Stimulated activated CD8-positive, alpha-beta memory T cell treated with anti-CD3 and anti-CD28 coated beads, Interleukin-4, amount 100 ng/mL, for 4 hours (primary cell): ENCODE results near the gene HSBP1.

Source experiments
- DNase-seq, 2 donors: peaks; one replicate each; pipeline ENCODE4 v3.0.0-alpha.2; 2020; ENCODE audit warnings: low read depth in 2 of 2, low spot score in 1 of 2

Gene HSBP1

GRCh38 chr16:83802554-83803205 is 5.1 kb upstream of the HSBP1 start:
- no peak for DNase-seq

GRCh38 chr16:83803811-83804210 is 4.0 kb upstream of the HSBP1 start:
- DNase-seq: no peak

GRCh38 chr16:83804366-83804765 is 3.4 kb upstream of the HSBP1 start:
- DNase-seq: no peak

- no peak for DNase-seq
These were observed 1.7 kb upstream of the HSBP1 start for GRCh38 chr16:83806036-83806435.

- DNase-seq: no peak
These were observed 1.0 kb upstream of the HSBP1 start for GRCh38 chr16:83806731-83807130.

GRCh38 chr16:83807327-83807709 is 460 bp upstream of the HSBP1 start:
- DNase-seq: no peak

GRCh38 chr16:83808573-83809014 is 816 bp downstream of the HSBP1 start:
- no peak for DNase-seq

- no peak for DNase-seq
These were observed 1.3 kb downstream of the HSBP1 start for GRCh38 chr16:83809092-83809491.

- DNase-seq: no peak
These were observed 3.1 kb downstream of the HSBP1 start for GRCh38 chr16:83810901-83811300.

- no peak for DNase-seq
These were observed 6.3 kb downstream of the HSBP1 start for GRCh38 chr16:83813823-83814658.

- no peak for DNase-seq
These were observed 6.8 kb downstream of the HSBP1 start for GRCh38 chr16:83814659-83814985.

GRCh38 chr16:83817022-83817421 is 9.2 kb downstream of the HSBP1 start:
- DNase-seq: no peak

- no peak for DNase-seq
These were observed 10.5 kb downstream of the HSBP1 start for GRCh38 chr16:83818276-83818675.

GRCh38 chr16:83819361-83819760 is 11.6 kb downstream of the HSBP1 start:
- DNase-seq: no peak

GRCh38 chr16:83826146-83826913 is 18.6 kb downstream of the HSBP1 start:
- DNase-seq: peak; percentile 49 to 77

- DNase-seq: no peak
These were observed 22.5 kb downstream of the HSBP1 start for GRCh38 chr16:83830091-83830768.

GRCh38 chr16:83830769-83831455 is 23.1 kb downstream of the HSBP1 start:
- no peak for DNase-seq

- DNase-seq: no peak
These were observed 23.7 kb downstream of the HSBP1 start for GRCh38 chr16:83831456-83831987.

GRCh38 chr16:83833921-83834320 is 26.1 kb downstream of the HSBP1 start:
- no peak for DNase-seq
